ENCODE measurements around the gene POMT2.

GRCh38 chr14:77230914-77231313 lies 89.8 kb downstream of the POMT2 start:
- no peak for TF ChIP-seq CTCF (IDR thresholded peaks at IDR 0.05; ENCODE audit: extremely low read depth in 1 of 2, insufficient read depth in 1 of 2, low read depth in 1 of 2, low read length in 2 of 2)
- no peak for TF ChIP-seq POLR2A (IDR thresholded peaks at IDR 0.05; ENCODE audit: low read depth, low read length)
- TF ChIP-seq POLR2AphosphoS5 (IDR thresholded peaks at IDR 0.05; ENCODE audit: insufficient read depth, low read depth, low read length) = no peak
- TF ChIP-seq EZH2 (IDR thresholded peaks at IDR 0.05; ENCODE audit: borderline replicate concordance, low read depth, low read length, severe bottlenecking) = no peak
- no peak for TF ChIP-seq GATA2 (IDR thresholded peaks at IDR 0.05; ENCODE audit: insufficient read depth, insufficient read length, low read depth, low read length)
